CD4-positive, alpha-beta memory T cell (primary cell): ENCODE measurements around the gene ACAD10. TPM values are rescaled to one million over a fixed set of nuclear protein-coding genes. Genes with fewer than 3 reads are reported as not detected.

Experiments used
- CTCF ChIA-PET: fragments of 350-600 bp; sonication (Branson Sonifier 250); formaldehyde crosslinking; loops from one replicate; lab custom pipeline; 2021; ENCODE audit warnings: inconsistent platforms; ENCODE audit not compliant: partially characterized antibody; lab: Charles Lee
- POLR2A ChIA-PET: fragments of 350-600 bp; sonication (Branson Sonifier 250); formaldehyde crosslinking; loops from one replicate; lab custom pipeline; 2021; ENCODE audit not compliant: partially characterized antibody; lab: Charles Lee
- DNase-seq, 5 donors: peaks; one replicate each; pipeline versions ENCODE4 v3.0.0 to v3.0.0-alpha.2; 2020 to 2022; ENCODE audit warnings: mixed read lengths in 1 of 5
- H3K27ac ChIP-seq: one replicate; pipeline ENCODE4 v1.7.0; 2013; ENCODE audit warnings: low read depth, low read length
- H3K27me3 ChIP-seq: 2 replicates; pipeline ENCODE4 v1.7.0; 2013; ENCODE audit warnings: mild to moderate bottlenecking, low read length, moderate library complexity; ENCODE audit not compliant: insufficient read depth
- H3K36me3 ChIP-seq: 2 replicates; pipeline ENCODE4 v1.7.0; 2013; ENCODE audit warnings: mild to moderate bottlenecking, low read length, moderate library complexity; ENCODE audit not compliant: insufficient read depth
- H3K4me1 ChIP-seq: 2 replicates; pipeline ENCODE4 v1.7.0; 2013; ENCODE audit warnings: mild to moderate bottlenecking, low read length, moderate library complexity; ENCODE audit not compliant: insufficient read depth
- H3K4me3 ChIP-seq, 2 donors: one replicate each; pipeline ENCODE4 v1.7.0; 2013; ENCODE audit warnings: low read length in 2 of 2, mild to moderate bottlenecking in 1 of 2
- H3K9me3 ChIP-seq, 2 donors: one replicate each; pipeline ENCODE4 v1.7.0; 2013; ENCODE audit warnings: low read length in 2 of 2, control low read depth in 1 of 2; ENCODE audit not compliant: control insufficient read depth in 1 of 2
- H3K27ac Mint-ChIP-seq, 7 donors: one replicate each; pipeline ENCODE4 v1.8.0; 2020 to 2021; ENCODE audit warnings: mixed read lengths in 7 of 7, mild to moderate bottlenecking in 6 of 7, inconsistent platforms in 3 of 7, moderate library complexity in 3 of 7
- H3K27me3 Mint-ChIP-seq, 2 donors: one replicate each; pipeline ENCODE4 v1.8.0; 2020 to 2021; ENCODE audit warnings: mixed read lengths in 2 of 2
- H3K36me3 Mint-ChIP-seq, 2 donors: one replicate each; pipeline ENCODE4 v1.8.0; 2020 to 2021; ENCODE audit warnings: mixed read lengths in 2 of 2, inconsistent platforms in 1 of 2, mild to moderate bottlenecking in 1 of 2
- H3K4me1 Mint-ChIP-seq, 4 donors: one replicate each; pipeline ENCODE4 v1.8.0; 2020 to 2021; ENCODE audit warnings: mixed read lengths in 4 of 4, mild to moderate bottlenecking in 1 of 4
- H3K4me3 Mint-ChIP-seq, 8 donors: one replicate each; pipeline ENCODE4 v1.8.0; 2020 to 2021; ENCODE audit warnings: mixed read lengths in 8 of 8, mild to moderate bottlenecking in 7 of 8, moderate library complexity in 6 of 8, inconsistent platforms in 3 of 8
- H3K9me3 Mint-ChIP-seq, 8 donors: one replicate each; pipeline ENCODE4 v1.8.0; 2020 to 2021; ENCODE audit warnings: mixed read lengths in 8 of 8, mild to moderate bottlenecking in 5 of 8, inconsistent platforms in 3 of 8, moderate library complexity in 1 of 8
- intact Hi-C: fragments of 100-400 bp; cut with micrococcal nuclease; formaldehyde crosslinking; loops from one replicate; pipeline ENCODE4 v1.15.1; 2023
- polyA plus RNA-seq, 2 donors: library from polyadenylated mRNA; unstranded; fragments of 300-500 nt; fragmentation: Illumina TruSeq; gene quantifications; one replicate each; pipeline ENCODE4 v1.2.3, GENCODE V29; 2021
- total RNA-seq, 2 experiments: library from RNA; stranded (reverse); gene quantifications; one replicate each; pipeline ENCODE4 v1.2.3, GENCODE V29; 2021

ACAD10 gene
- total and polyA plus RNA-seq, 4 experiments from 2014 or later, result 13.4 to 58.3 (median 33.4) TPM

GRCh38 chr12:111756681-111757080 is 70.8 kb downstream of the ACAD10 start:
- no peak overlapping the region for H3K4me3 Mint-ChIP-seq
- intact Hi-C loops, result no loop called here
- Histone ChIP-seq H3K27ac (no peak overlapping the region), H3K4me1 (no peaks in the 10 kb centered on the region), H3K4me3 (no peak overlapping the region), H3K9me3 (no peaks in the 10 kb centered on the region), H3K27me3 (no peaks in the 10 kb centered on the region), H3K36me3 (peaks cover 3% of the 10 kb centered on the region)
- no peaks in the 10 kb centered on the region for H3K9me3 Mint-ChIP-seq
- H3K27ac Mint-ChIP-seq, result no peak overlapping the region
- CTCF ChIA-PET, result no interaction called here
- peaks cover 12 to 17% of the 10 kb centered on the region in 2 donors for H3K36me3 Mint-ChIP-seq
- no peak for DNase-seq
- POLR2A ChIA-PET, result no interaction called here
- H3K4me1 Mint-ChIP-seq, result peaks cover 0 to 4% (median 1%) of the 10 kb centered on the region in 4 donors
- peaks cover 0 to 2% of the 10 kb centered on the region in 2 donors for H3K27me3 Mint-ChIP-seq

GRCh38 chr12:111757361-111758119 is 71.7 kb downstream of the ACAD10 start:
- H3K36me3 Mint-ChIP-seq, result peaks cover 12 to 17% of the 10 kb centered on the region in 2 donors
- DNase-seq, result no peak
- peaks cover 0 to 4% (median 1%) of the 10 kb centered on the region in 4 donors for H3K4me1 Mint-ChIP-seq
- Histone ChIP-seq H3K36me3 (peaks cover 3% of the 10 kb centered on the region), H3K27me3 (no peaks in the 10 kb centered on the region), H3K9me3 (no peaks in the 10 kb centered on the region), H3K4me1 (no peaks in the 10 kb centered on the region), H3K4me3 (no peak overlapping the region), H3K27ac (no peak overlapping the region)
- peak overlapping the region in 1 of 7 donors; percentile 19 for H3K27ac Mint-ChIP-seq
- intact Hi-C loops, result no loop called here
- H3K4me3 Mint-ChIP-seq, result no peak overlapping the region
- ChIA-PET CTCF (interaction anchor here (1.2 kb wide), 1 partner anchor 56 kb away, joined by 3 read pairs; no protein-coding TSS in a partner anchor), POLR2A (interaction anchor here (0.6 kb wide), 1 partner anchor 113 kb away, joined by 3 read pairs; no protein-coding TSS in a partner anchor)
- H3K27me3 Mint-ChIP-seq, result peaks cover 0 to 6% of the 10 kb centered on the region in 2 donors
- no peaks in the 10 kb centered on the region for H3K9me3 Mint-ChIP-seq

GRCh38 chr12:111758120-111758561 is 72.3 kb downstream of the ACAD10 start:
- Mint-ChIP-seq H3K36me3 (peaks cover 8 to 16% of the 10 kb centered on the region in 2 donors), H3K27me3 (peaks cover 2 to 11% of the 10 kb centered on the region in 2 donors), H3K4me1 (peaks cover 0 to 4% (median 1%) of the 10 kb centered on the region in 4 donors), H3K9me3 (no peaks in the 10 kb centered on the region), H3K27ac (peak overlapping the region in 1 of 7 donors; percentile 23), H3K4me3 (no peak overlapping the region)
- Histone ChIP-seq H3K4me1 (no peaks in the 10 kb centered on the region), H3K27ac (no peak overlapping the region), H3K27me3 (no peaks in the 10 kb centered on the region), H3K9me3 (no peaks in the 10 kb centered on the region), H3K4me3 (no peak overlapping the region), H3K36me3 (peaks cover 3% of the 10 kb centered on the region)
- POLR2A ChIA-PET, result interaction anchor here (0.6 kb wide), 1 partner anchor 114 kb away, joined by 3 read pairs; no protein-coding TSS in a partner anchor
- intact Hi-C loops, result no loop called here
- DNase-seq, result no peak
- CTCF ChIA-PET, result interaction anchor here (1.2 kb wide), 1 partner anchor 55 kb away, joined by 3 read pairs; no protein-coding TSS in a partner anchor

- POLR2A ChIA-PET, result no interaction called here
- Histone ChIP-seq H3K4me3 (no peak overlapping the region), H3K27me3 (no peaks in the 10 kb centered on the region), H3K9me3 (no peaks in the 10 kb centered on the region), H3K36me3 (peaks cover 3% of the 10 kb centered on the region), H3K27ac (no peak overlapping the region), H3K4me1 (no peaks in the 10 kb centered on the region)
- peaks cover 0 to 4% (median 3%) of the 10 kb centered on the region in 4 donors for H3K4me1 Mint-ChIP-seq
- H3K36me3 Mint-ChIP-seq, result peaks cover 8 to 12% of the 10 kb centered on the region in 2 donors
- peaks cover 10 to 17% of the 10 kb centered on the region in 2 donors for H3K27me3 Mint-ChIP-seq
- H3K27ac Mint-ChIP-seq, result no peak overlapping the region
- H3K9me3 Mint-ChIP-seq, result no peaks in the 10 kb centered on the region
- H3K4me3 Mint-ChIP-seq, result no peak overlapping the region
- CTCF ChIA-PET, result no interaction called here
- no peak for DNase-seq
- intact Hi-C loops, result no loop called here
These were observed 73.4 kb downstream of the ACAD10 start for GRCh38 chr12:111759271-111759670.

GRCh38 chr12:111759991-111760390 is 74.1 kb downstream of the ACAD10 start:
- peaks cover 4 to 10% of the 10 kb centered on the region in 2 donors for H3K36me3 Mint-ChIP-seq
- H3K4me1 ChIP-seq, result no peaks in the 10 kb centered on the region
- peaks cover 3% of the 10 kb centered on the region for H3K36me3 ChIP-seq
- POLR2A ChIA-PET, result no interaction called here
- no peaks in the 10 kb centered on the region for H3K9me3 Mint-ChIP-seq
- no peak overlapping the region for H3K27ac ChIP-seq
- intact Hi-C loops, result no loop called here
- H3K4me3 Mint-ChIP-seq, result no peak overlapping the region
- H3K27me3 Mint-ChIP-seq, result peaks cover 13 to 21% of the 10 kb centered on the region in 2 donors
- DNase-seq, result no peak
- no peak overlapping the region for H3K27ac Mint-ChIP-seq
- H3K9me3 ChIP-seq, result no peaks in the 10 kb centered on the region
- CTCF ChIA-PET, result no interaction called here
- H3K4me1 Mint-ChIP-seq, result peaks cover 0 to 5% (median 3%) of the 10 kb centered on the region in 4 donors
- H3K4me3 ChIP-seq, result no peak overlapping the region
- no peaks in the 10 kb centered on the region for H3K27me3 ChIP-seq

GRCh38 chr12:111761099-111761498 is 75.2 kb downstream of the ACAD10 start:
- Mint-ChIP-seq H3K9me3 (no peaks in the 10 kb centered on the region), H3K36me3 (peaks cover under 1 to 5% of the 10 kb centered on the region in 2 donors), H3K27ac (no peak overlapping the region), H3K4me1 (peaks cover 0 to 8% (median 5%) of the 10 kb centered on the region in 4 donors), H3K27me3 (peaks cover 14 to 21% of the 10 kb centered on the region in 2 donors), H3K4me3 (no peak overlapping the region)
- POLR2A ChIA-PET, result no interaction called here
- no peak for DNase-seq
- intact Hi-C loops, result no loop called here
- Histone ChIP-seq H3K9me3 (no peaks in the 10 kb centered on the region), H3K36me3 (no peaks in the 10 kb centered on the region), H3K4me3 (no peak overlapping the region), H3K4me1 (peaks cover under 1% of the 10 kb centered on the region), H3K27me3 (no peaks in the 10 kb centered on the region), H3K27ac (no peak overlapping the region)
- CTCF ChIA-PET, result no interaction called here

GRCh38 chr12:111761706-111762105 is 75.9 kb downstream of the ACAD10 start:
- peak overlapping the region in 1 of 8 donors; percentile 3 for H3K4me3 Mint-ChIP-seq
- H3K27me3 Mint-ChIP-seq, result peaks cover 18 to 25% of the 10 kb centered on the region in 2 donors
- H3K36me3 ChIP-seq, result no peaks in the 10 kb centered on the region
- ChIA-PET POLR2A (no interaction called here), CTCF (interaction anchor here (0.7 kb wide), 1 partner anchor 62 kb away, joined by 4 read pairs; no protein-coding TSS in a partner anchor)
- peaks cover 3% of the 10 kb centered on the region in 2 donors for H3K36me3 Mint-ChIP-seq
- no peak overlapping the region for H3K4me3 ChIP-seq
- intact Hi-C loops, result no loop called here
- no peak overlapping the region for H3K27ac ChIP-seq
- no peaks in the 10 kb centered on the region for H3K9me3 ChIP-seq
- H3K27ac Mint-ChIP-seq, result peak overlapping the region in 1 of 7 donors; percentile 8
- no peak for DNase-seq
- no peaks in the 10 kb centered on the region for H3K27me3 ChIP-seq
- H3K4me1 ChIP-seq, result peaks cover 5% of the 10 kb centered on the region
- H3K4me1 Mint-ChIP-seq, result peaks cover 4 to 12% (median 8%) of the 10 kb centered on the region in 4 donors
- peaks cover 0 to 3% (median 0%) of the 10 kb centered on the region in 8 donors for H3K9me3 Mint-ChIP-seq
